ENCODE measurements around the gene RIPPLY2.

GRCh38 chr6:83860782-83861495, 7.8 kb downstream of the RIPPLY2 start:
- TF ChIP-seq SP1 (IDR thresholded peaks at IDR 0.05) (no peak), SUZ12 (IDR thresholded peaks at IDR 0.05) (no peak), FOXA1 (IDR thresholded peaks at IDR 0.05) (no peak), NFRKB (IDR thresholded peaks at IDR 0.05) (no peak)

All from HEK293T (cell line).